ENCODE data around the gene VTN.
A peak's percentile ranks its signal among the peaks of the same experiment; 100 is the strongest.

Gene VTN

GRCh38 chr17:28368915-28369683, 1.0 kb downstream of the VTN start:
- no peak for DNase-seq (ENCODE audit: low spot score)

GRCh38 chr17:28368306-28368831, 1.7 kb downstream of the VTN start:
- DNase-seq (ENCODE audit: low spot score), result no peak

- no peak for DNase-seq (ENCODE audit: low spot score)
Observed at GRCh38 chr17:28367641-28368305, 2.3 kb downstream of the VTN start.

- no peak for DNase-seq (ENCODE audit: low spot score)
Observed at GRCh38 chr17:28366605-28367004, 3.5 kb downstream of the VTN start.

GRCh38 chr17:28365487-28365886, 4.6 kb downstream of the VTN start:
- no peak for DNase-seq (ENCODE audit: low spot score)

GRCh38 chr17:28364665-28365363, 5.3 kb downstream of the VTN start, which contains the start of gene SEBOX:
Gene SEBOX, minus strand, starts transcription at chr17:28365199. Its CDS starts 48 bp downstream, at chr17:28365151.
- no peak for DNase-seq (ENCODE audit: low spot score)

GRCh38 chr17:28363776-28364650, 6.1 kb downstream of the VTN start:
- no peak for DNase-seq (ENCODE audit: low spot score)

- DNase-seq (ENCODE audit: low spot score), result no peak
Observed at GRCh38 chr17:28363186-28363585, 6.9 kb downstream of the VTN start.

- no peak for DNase-seq (ENCODE audit: low spot score)
Observed at GRCh38 chr17:28357901-28358197, 12.3 kb downstream of the VTN start.

- DNase-seq (ENCODE audit: low spot score), result peak; percentile 96
Observed at GRCh38 chr17:28357061-28357900, 12.8 kb downstream of the VTN start, which contains the start of gene POLDIP2. Gene POLDIP2, minus strand, starts transcription at chr17:28357527. Its CDS starts 79 bp downstream, at chr17:28357448.

- DNase-seq (ENCODE audit: low spot score), result no peak
Observed at GRCh38 chr17:28350271-28350670, 19.8 kb downstream of the VTN start.

- no peak for DNase-seq (ENCODE audit: low spot score)
Observed at GRCh38 chr17:28348979-28349378, 21.1 kb downstream of the VTN start.

- no peak for DNase-seq (ENCODE audit: low spot score)
Observed at GRCh38 chr17:28347261-28347891, 22.7 kb downstream of the VTN start.

GRCh38 chr17:28346746-28347246, 23.3 kb downstream of the VTN start:
- DNase-seq (ENCODE audit: low spot score), result no peak

GRCh38 chr17:28346199-28346580, 23.9 kb downstream of the VTN start:
- DNase-seq (ENCODE audit: low spot score), result no peak

- DNase-seq (ENCODE audit: low spot score), result no peak
Observed at GRCh38 chr17:28345419-28346198, 24.5 kb downstream of the VTN start.

- no peak for DNase-seq (ENCODE audit: low spot score)
Observed at GRCh38 chr17:28344435-28344901, 25.6 kb downstream of the VTN start.

GRCh38 chr17:28344011-28344410, 26.1 kb downstream of the VTN start:
- no peak for DNase-seq (ENCODE audit: low spot score)

- DNase-seq (ENCODE audit: low spot score), result no peak
Observed at GRCh38 chr17:28343491-28343932, 26.6 kb downstream of the VTN start.
